Body of pancreas (tissue), 4 donors: ENCODE results near the gene GRIN1.

Experiments
- CTCF ChIP-seq, 7 experiments: fragments of 450-650 bp in 4 of 7; fragments of 200-600 bp in 3 of 7; sonication (generic) in 3 of 7; IDR thresholded peaks; one replicate each; pipeline ENCODE4 v1.5.1; 2016 to 2019; ENCODE audit warnings: antibody characterized with exemption in 7 of 7
- POLR2A ChIP-seq, 3 donors: fragments of 450-650 bp; IDR thresholded peaks; one replicate each; pipeline ENCODE4 v1.6.1; 2016; ENCODE audit warnings: antibody characterized with exemption in 3 of 3, mild to moderate bottlenecking in 2 of 3

- TF ChIP-seq CTCF (IDR thresholded peaks at IDR 0.05): no peak
- TF ChIP-seq POLR2A (IDR thresholded peaks at IDR 0.05): no peak
Measured at GRCh38 chr9:137167277-137167746, 28.4 kb downstream of the GRIN1 start.
